ENCODE results near the gene HRG.

Gene HRG

DNA sequence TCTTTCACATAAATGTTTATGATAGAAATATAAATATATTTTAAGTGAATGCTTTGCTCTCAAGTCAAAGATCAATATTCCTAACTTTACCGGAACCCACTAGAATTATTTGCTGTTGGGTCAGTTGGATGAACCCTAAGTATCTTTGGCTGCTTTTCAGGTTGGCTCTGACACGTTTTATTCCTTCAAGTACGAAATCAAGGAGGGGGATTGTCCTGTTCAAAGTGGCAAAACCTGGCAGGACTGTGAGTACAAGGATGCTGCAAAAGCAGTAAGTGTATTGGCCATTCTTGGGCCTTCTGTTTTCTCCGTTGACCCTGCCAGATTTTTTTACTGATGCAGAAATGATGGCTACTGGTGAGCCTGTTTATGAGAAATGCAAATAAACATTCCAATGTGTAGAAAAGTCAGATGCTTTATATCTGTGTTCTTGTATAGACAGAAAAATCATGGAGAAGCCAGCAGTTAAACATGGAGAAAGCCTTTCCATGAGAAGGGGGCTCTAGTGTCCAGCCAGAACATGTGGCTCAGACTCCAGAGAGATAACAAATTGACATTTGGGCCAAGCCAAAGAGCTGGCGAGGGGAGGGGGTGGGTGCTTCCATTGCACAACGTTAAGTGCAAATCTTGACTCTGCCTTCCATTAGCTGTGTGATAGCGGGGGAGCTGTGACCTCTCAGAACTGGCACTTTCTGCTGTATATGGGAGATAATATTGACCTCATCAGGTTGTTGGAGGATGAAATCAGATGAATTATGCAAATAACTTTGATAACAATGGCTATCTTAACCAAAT, 54.3 kb downstream of the HRG start:
- in situ Hi-C loops (cut with HindIII; ENCODE audit: low sequenced_read_pairs): no loop called here

DNA sequence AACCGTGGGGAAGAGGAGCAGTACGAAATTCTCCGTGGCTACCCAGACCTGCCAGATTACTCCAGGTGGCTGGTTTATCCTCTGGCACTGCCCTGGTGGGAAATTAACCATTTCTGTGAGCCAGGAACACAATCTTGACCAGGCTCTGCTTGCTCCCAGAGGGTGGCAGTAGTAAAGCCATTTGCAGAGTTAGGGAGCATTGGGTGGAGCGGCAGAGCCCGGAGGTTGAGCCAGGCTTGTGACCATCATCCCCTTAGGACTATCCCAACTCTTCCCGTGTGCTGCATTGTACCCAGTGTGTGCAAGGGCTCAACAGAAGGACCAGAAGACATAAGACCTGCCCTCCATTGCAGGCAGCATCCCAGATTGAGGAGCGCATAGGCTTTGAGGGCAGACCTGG, 56.6 kb downstream of the HRG start:
- in situ Hi-C loops (cut with HindIII; ENCODE audit: low sequenced_read_pairs): no loop called here

DNA sequence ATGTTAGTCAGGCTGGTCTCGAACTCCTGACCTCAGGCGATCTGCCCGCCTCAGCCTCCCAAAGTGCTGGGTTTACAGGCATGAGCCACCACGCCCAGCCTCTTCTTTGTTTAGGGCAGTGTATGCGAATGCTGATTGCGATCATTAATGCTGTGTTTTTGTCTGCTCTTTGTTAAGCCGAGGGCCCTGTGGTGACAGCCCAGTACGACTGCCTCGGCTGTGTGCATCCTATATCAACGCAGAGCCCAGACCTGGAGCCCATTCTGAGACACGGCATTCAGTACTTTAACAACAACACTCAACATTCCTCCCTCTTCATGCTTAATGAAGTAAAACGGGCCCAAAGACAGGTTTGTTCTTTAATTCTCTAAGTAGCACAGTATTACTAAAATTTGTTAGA, 59.1 kb downstream of the HRG start:
- in situ Hi-C loops (cut with HindIII; ENCODE audit: low sequenced_read_pairs): no loop called here

Measured in DLD1 (cell line).